HPDE6-E6E7 (cell line): ENCODE results near the gene AFG3L2.
A peak's percentile ranks its signal among the peaks of the same experiment; 100 is the strongest.

Experiments
- DNase-seq: peaks from one replicate; pipeline ENCODE4 v3.0.0; 2011; ENCODE audit warnings: missing footprints; ENCODE audit errors: extremely low spot score

The AFG3L2 gene

GRCh38 chr18:12325726-12326245 lies 51.2 kb downstream of the AFG3L2 start:
- DNase-seq = no peak

- DNase-seq = no peak
Observed at GRCh38 chr18:12324991-12325725, 51.9 kb downstream of the AFG3L2 start.

- no peak for DNase-seq
Observed at GRCh38 chr18:12321333-12321732, 55.7 kb downstream of the AFG3L2 start.

- DNase-seq = no peak
Observed at GRCh38 chr18:12318857-12319256, 58.2 kb downstream of the AFG3L2 start.

GRCh38 chr18:12318334-12318697 lies 58.7 kb downstream of the AFG3L2 start:
- no peak for DNase-seq

GRCh38 chr18:12317664-12318333 lies 59.2 kb downstream of the AFG3L2 start:
- no peak for DNase-seq

- no peak for DNase-seq
Observed at GRCh38 chr18:12315911-12316310, 61.1 kb downstream of the AFG3L2 start.

GRCh38 chr18:12315490-12315889 lies 61.5 kb downstream of the AFG3L2 start:
- no peak for DNase-seq

GRCh38 chr18:12314591-12315305 lies 62.3 kb downstream of the AFG3L2 start:
- no peak for DNase-seq

GRCh38 chr18:12313530-12314245 lies 63.3 kb downstream of the AFG3L2 start:
- DNase-seq = no peak

- no peak for DNase-seq
Observed at GRCh38 chr18:12312976-12313375, 64.1 kb downstream of the AFG3L2 start.

GRCh38 chr18:12310762-12311161 lies 66.3 kb downstream of the AFG3L2 start:
- DNase-seq = no peak

- DNase-seq = no peak
Observed at GRCh38 chr18:12309683-12310198, 67.3 kb downstream of the AFG3L2 start.

GRCh38 chr18:12308386-12309100 lies 68.5 kb downstream of the AFG3L2 start:
- DNase-seq = no peak

GRCh38 chr18:12307701-12308385 lies 69.2 kb downstream of the AFG3L2 start, which contains the start of gene TUBB6:
Gene TUBB6, plus strand, starts transcription at chr18:12308241. Its CDS starts 52 bp downstream, at chr18:12308293.
- DNase-seq = peak; percentile 60

- no peak for DNase-seq
Observed at GRCh38 chr18:12306752-12307700, 70.0 kb downstream of the AFG3L2 start.

- DNase-seq = no peak
Observed at GRCh38 chr18:12305930-12306629, 70.9 kb downstream of the AFG3L2 start.

- DNase-seq = no peak
Observed at GRCh38 chr18:12305211-12305610, 71.8 kb downstream of the AFG3L2 start.
